ENCODE measurements around the gene NME4. TPM values are rescaled to one million over a fixed set of nuclear protein-coding genes. Genes with fewer than 3 reads are reported as not detected.

NME4 gene
- total and polyA plus RNA-seq, 10 of the 15 experiments (the other 5 are each of a cell fraction or from before 2014, with no cell fraction given), result 11.0 to 235 (median 97.7) TPM

GRCh38 chr16:424623-425081 is 27.7 kb downstream of the NME4 start:
- ATAC-seq (no peak; the same call in 2 of the 3 replicates), FAIRE-seq (no peak), DNase-seq (ENCODE audit: low read depth, low spot score) (no peak)
- Histone ChIP-seq H3K27ac (ENCODE audit: control insufficient read depth, insufficient read depth) (no peak overlapping the region), H3K79me2 (ENCODE audit: control insufficient read depth, insufficient read depth, low read length) (peaks cover 11% of the 10 kb centered on the region), H2AFZ (ENCODE audit: control insufficient read depth, low read depth, low read length) (peak overlapping the region; percentile 96), H3K4me3 (peak overlapping the region; percentile 65), H3K36me3 (ENCODE audit: control insufficient read depth in 2 of 2, insufficient read depth in 2 of 2, low read length in 1 of 2) (no peaks in the 10 kb centered on the region), H3K9ac (ENCODE audit: control insufficient read depth, insufficient read depth, low read length) (peak overlapping the region; percentile 43; the same call in 1 of the 2 replicates), H3K9me3 (replicated peaks; ENCODE audit: control insufficient read depth, insufficient read depth, low read length) (no peaks in the 10 kb centered on the region), H3K27me3 (replicated peaks in 1 of 2; ENCODE audit: control insufficient read depth in 2 of 2, insufficient read depth in 2 of 2, low read length in 1 of 2) (peaks cover 0 to 3% of the 10 kb centered on the region in 2 experiments; a peak in 1 of 4 replicates), H3K4me1 (ENCODE audit: control insufficient read depth, insufficient read depth, low read length) (peaks cover 15% of the 10 kb centered on the region), H3K4me2 (ENCODE audit: control insufficient read depth, insufficient read depth) (peak overlapping the region; percentile 99), H4K20me1 (ENCODE audit: control insufficient read depth, insufficient read depth) (no peaks in the 10 kb centered on the region)
- ChIA-PET POLR2A (interaction anchor here (1.4 kb wide), 1 partner anchor 16 kb away, joined by 4 read pairs; no protein-coding TSS in a partner anchor), RAD21 (ENCODE audit: unreplicated experiment) (interaction anchor here (1.0 kb wide), 1 partner anchor 103 kb away, joined by 3 read pairs; the partner anchor contains the start of gene CAPN15), CTCF (no interaction called here), SMC1A (ENCODE audit: uncharacterized antibody, unreplicated experiment) (no interaction called here)
- BruUV-seq (replicated peaks), result no TSS peak
- in situ Hi-C loops (cut with MboI), result no loop called here
- intact Hi-C loops (cut with micrococcal nuclease; ENCODE audit: unreplicated experiment), result no loop called here
- 22% methylated on average over 31 of the region's 31 CpGs for WGBS (ENCODE audit: insufficient coverage, insufficient replicate concordance, low lambda C conversion rate, missing lambda C conversion rate)
- TF ChIP-seq RCOR1 (conservative IDR thresholded peaks at IDR 0.05; ENCODE audit: low read depth, low read length) (no peak), CUX1 (IDR thresholded peaks at IDR 0.05; ENCODE audit: insufficient replicate concordance, low read depth, low read length) (no peak), RB1 (IDR thresholded peaks at IDR 0.05; ENCODE audit: borderline replicate concordance) (no peak), E2F8 (IDR thresholded peaks at IDR 0.05; ENCODE audit: low read depth, partially characterized antibody) (no peak), EP300 (IDR thresholded peaks at IDR 0.05; ENCODE audit: borderline replicate concordance in 1 of 2, control insufficient read depth in 1 of 2, low read depth in 2 of 2, low read length in 2 of 2) (no peak), RBBP5 (conservative IDR thresholded peaks at IDR 0.05) (no peak), BMI1 (IDR thresholded peaks at IDR 0.05; ENCODE audit: borderline replicate concordance) (no peak), ZBTB33 (IDR thresholded peaks at IDR 0.05) (no peak), PAX5 (IDR thresholded peaks at IDR 0.05; ENCODE audit: borderline replicate concordance, low read depth, low read length) (no peak), ZZZ3 (IDR thresholded peaks at IDR 0.05; ENCODE audit: control insufficient read depth, insufficient read length, low read depth) (no peak), ZNF384 (IDR thresholded peaks at IDR 0.05; ENCODE audit: borderline replicate concordance, low read depth, low read length) (no peak), KLF5 (IDR thresholded peaks at IDR 0.05; ENCODE audit: partially characterized antibody) (no peak)
